ENCODE data around the gene TMEM169. TPM values are rescaled to one million over a fixed set of nuclear protein-coding genes. Genes with fewer than 3 reads are reported as not detected.

TMEM169 gene
- total RNA-seq, 4 donors from 2014 or later: 0.41 to 6.4 (median 1.9) TPM; not detected in 1

GRCh38 chr2:216073773-216074172, 7.9 kb upstream of the TMEM169 start:
- Histone ChIP-seq H3K36me3 (no peaks in the 10 kb centered on the region), H3K27me3 (no peaks in the 10 kb centered on the region), H3K9me3 (no peaks in the 10 kb centered on the region), H3K4me1 (peaks cover 0 to 16% (median 7%) of the 10 kb centered on the region in 4 donors), H3K27ac (no peak overlapping the region), H3K4me3 (no peak overlapping the region)
- no peak for TF ChIP-seq POLR2AphosphoS5 (IDR thresholded peaks at IDR 0.05)
- TF ChIP-seq EP300 (IDR thresholded peaks at IDR 0.05; ENCODE audit: low read depth): no peak
- TF ChIP-seq CTCF (IDR thresholded peaks at IDR 0.05): no peak
- DNase-seq: no peak
- in situ Hi-C loops (cut with MboI; ENCODE audit: low pct_ligation_motif_present in 1 of 4, low pct_unique_long_range_greater_than_20kb in 1 of 4, low sequenced_read_pairs in 3 of 4) (no loop called here), intact Hi-C loops (cut with DNase I; ENCODE audit: low total_unique reads) (no loop called here)

GRCh38 chr2:216074380-216074779, 7.3 kb upstream of the TMEM169 start:
- intact Hi-C loops (cut with DNase I; ENCODE audit: low total_unique reads): no loop called here
- in situ Hi-C loops (cut with MboI; ENCODE audit: low pct_ligation_motif_present in 1 of 4, low pct_unique_long_range_greater_than_20kb in 1 of 4, low sequenced_read_pairs in 3 of 4): no loop called here
- no peak for DNase-seq
- Histone ChIP-seq H3K27ac (no peak overlapping the region), H3K4me3 (no peak overlapping the region), H3K9me3 (no peaks in the 10 kb centered on the region), H3K27me3 (no peaks in the 10 kb centered on the region), H3K36me3 (no peaks in the 10 kb centered on the region), H3K4me1 (peaks cover 0 to 20% (median 7%) of the 10 kb centered on the region in 4 donors)
- TF ChIP-seq CTCF (IDR thresholded peaks at IDR 0.05) (no peak), POLR2AphosphoS5 (IDR thresholded peaks at IDR 0.05) (no peak), EP300 (IDR thresholded peaks at IDR 0.05; ENCODE audit: low read depth) (no peak), POLR2A (IDR thresholded peaks at IDR 0.05) (no peak)
- 61 to 75% methylated on average over 1 of the region's 1 CpG for WGBS, 2 donors (ENCODE audit: low coverage in 1 of 2)

- H3K27ac ChIP-seq: no peak overlapping the region
- peaks cover 0 to 20% (median 7%) of the 10 kb centered on the region in 4 donors for H3K4me1 ChIP-seq
- in situ Hi-C loops (cut with MboI; ENCODE audit: low pct_ligation_motif_present in 1 of 4, low pct_unique_long_range_greater_than_20kb in 1 of 4, low sequenced_read_pairs in 3 of 4) (no loop called here), intact Hi-C loops (cut with DNase I; ENCODE audit: low total_unique reads) (no loop called here)
- H3K4me3 ChIP-seq: no peak overlapping the region
- H3K9me3 ChIP-seq: no peaks in the 10 kb centered on the region
- DNase-seq: no peak
- H3K36me3 ChIP-seq: no peaks in the 10 kb centered on the region
- no peak for TF ChIP-seq POLR2AphosphoS5 (IDR thresholded peaks at IDR 0.05)
- no peak for TF ChIP-seq CTCF (IDR thresholded peaks at IDR 0.05)
- WGBS, 2 donors (ENCODE audit: low coverage in 1 of 2): 50 to 67% methylated on average over 1 of the region's 1 CpG
- H3K27me3 ChIP-seq: no peaks in the 10 kb centered on the region
Measured at GRCh38 chr2:216074794-216075193, 6.9 kb upstream of the TMEM169 start.

- H3K4me1 ChIP-seq: peaks cover 0 to 27% (median 10%) of the 10 kb centered on the region in 4 donors
Measured at GRCh38 chr2:216075510-216076485, 5.9 kb upstream of the TMEM169 start.

More at GRCh38 chr2:216075510-216076485, 5.9 kb upstream of the TMEM169 start:
- TF ChIP-seq POLR2A (IDR thresholded peaks at IDR 0.05) (no peak), CTCF (IDR thresholded peaks at IDR 0.05) (no peak), EP300 (IDR thresholded peaks at IDR 0.05; ENCODE audit: low read depth) (no peak), POLR2AphosphoS5 (IDR thresholded peaks at IDR 0.05) (no peak)
- WGBS, 2 donors (ENCODE audit: low coverage in 1 of 2): 54 to 55% methylated on average over 3 to 6 of the region's 6 CpGs
- H3K36me3 ChIP-seq: no peaks in the 10 kb centered on the region
- H3K4me3 ChIP-seq: no peak overlapping the region
- H3K9me3 ChIP-seq: no peaks in the 10 kb centered on the region
- DNase-seq: no peak
- in situ Hi-C loops (cut with MboI; ENCODE audit: low pct_ligation_motif_present in 1 of 4, low pct_unique_long_range_greater_than_20kb in 1 of 4, low sequenced_read_pairs in 3 of 4): no loop called here
- intact Hi-C loops (cut with DNase I; ENCODE audit: low total_unique reads): no loop called here
- peak overlapping the region; percentile 0 to 55 (median 10) for H3K27ac ChIP-seq
- no peaks in the 10 kb centered on the region for H3K27me3 ChIP-seq

All from transverse colon (tissue), 4 donors.